Measurements from ENCODE around the gene ALOXE3.

The ALOXE3 gene

GRCh38 chr17:8124350-8125153 lies 6.2 kb upstream of the ALOXE3 start:
- DNase-seq (ENCODE audit: low spot score): no peak
- TF ChIP-seq CTCF (IDR thresholded peaks at IDR 0.05; ENCODE audit: borderline replicate concordance, control extremely low read depth, extremely low read depth, insufficient read depth, missing control alignments): no peak
- in situ Hi-C loops (cut with MboI; ENCODE audit: low sequenced_read_pairs, unreplicated experiment): no loop called here

GRCh38 chr17:8123695-8124349 lies 5.5 kb upstream of the ALOXE3 start, which contains the start of gene HES7:
Gene HES7 (minus strand): TSS chr17:8124106. CDS start chr17:8124084, 22 bp downstream.
- no peak for TF ChIP-seq CTCF (IDR thresholded peaks at IDR 0.05; ENCODE audit: borderline replicate concordance, control extremely low read depth, extremely low read depth, insufficient read depth, missing control alignments)
- in situ Hi-C loops (cut with MboI; ENCODE audit: low sequenced_read_pairs, unreplicated experiment): no loop called here
- no peak for DNase-seq (ENCODE audit: low spot score)

GRCh38 chr17:8122924-8123694 lies 4.8 kb upstream of the ALOXE3 start:
- DNase-seq (ENCODE audit: low spot score): peak; percentile 60
- in situ Hi-C loops (cut with MboI; ENCODE audit: low sequenced_read_pairs, unreplicated experiment): no loop called here

GRCh38 chr17:8122422-8122923 lies 4.2 kb upstream of the ALOXE3 start:
- no peak for DNase-seq (ENCODE audit: low spot score)
- no peak for TF ChIP-seq CTCF (IDR thresholded peaks at IDR 0.05; ENCODE audit: borderline replicate concordance, control extremely low read depth, extremely low read depth, insufficient read depth, missing control alignments)
- in situ Hi-C loops (cut with MboI; ENCODE audit: low sequenced_read_pairs, unreplicated experiment): no loop called here

More at GRCh38 chr17:8122924-8123694, 4.8 kb upstream of the ALOXE3 start:
- TF ChIP-seq CTCF (IDR thresholded peaks at IDR 0.05; ENCODE audit: borderline replicate concordance, control extremely low read depth, extremely low read depth, insufficient read depth, missing control alignments): no peak

- DNase-seq (ENCODE audit: low spot score): peak; percentile 77
- in situ Hi-C loops (cut with MboI; ENCODE audit: low sequenced_read_pairs, unreplicated experiment): no loop called here
- peak; percentile 90 for TF ChIP-seq CTCF (IDR thresholded peaks at IDR 0.05; ENCODE audit: borderline replicate concordance, control extremely low read depth, extremely low read depth, insufficient read depth, missing control alignments)
These were observed 3.5 kb upstream of the ALOXE3 start for GRCh38 chr17:8121681-8122421.

- no peak for DNase-seq (ENCODE audit: low spot score)
- in situ Hi-C loops (cut with MboI; ENCODE audit: low sequenced_read_pairs, unreplicated experiment): no loop called here
- no peak for TF ChIP-seq CTCF (IDR thresholded peaks at IDR 0.05; ENCODE audit: borderline replicate concordance, control extremely low read depth, extremely low read depth, insufficient read depth, missing control alignments)
These were observed 3.0 kb upstream of the ALOXE3 start for GRCh38 chr17:8121407-8121680.
